ENCODE results near the gene GABRP. TPM values are rescaled to one million over a fixed set of nuclear protein-coding genes. Genes with fewer than 3 reads are reported as not detected.
"Not testable (repeated sequence)": the region's sequence is repeated elsewhere in the genome, so short reads cannot be mapped to it uniquely, and the experiment has no call there.

GABRP gene
- total and polyA plus RNA-seq, 5 experiments from 2014 or later: not detected

DNA sequence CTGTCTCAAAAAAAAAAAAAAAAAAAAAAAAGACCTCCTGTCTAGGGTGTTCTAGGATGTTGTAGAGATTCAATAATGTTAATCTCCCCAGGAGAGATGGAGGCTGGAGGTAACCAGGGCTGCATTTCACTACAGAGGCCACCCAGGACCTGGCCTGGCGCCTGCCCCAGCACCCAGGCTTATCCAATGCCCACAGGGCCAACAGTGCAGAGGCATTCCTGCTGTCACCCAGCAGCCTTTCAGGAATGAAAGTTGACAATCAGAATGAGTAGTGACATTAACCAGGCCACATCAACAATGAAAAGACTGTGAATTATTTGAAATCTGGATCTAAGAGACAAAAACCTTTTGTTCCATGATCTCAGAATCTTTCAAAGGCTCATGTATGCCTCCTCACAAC lies 36.2 kb upstream of the GABRP start:
- peaks cover 18 to 54% (median 31%) of the 10 kb centered on the region in 5 donors for H3K27me3 Mint-ChIP-seq
- no peak overlapping the region for H3K4me3 Mint-ChIP-seq
- no peaks in the 10 kb centered on the region for H3K9me3 Mint-ChIP-seq
- ATAC-seq: no peak
- no peaks in the 10 kb centered on the region for H3K36me3 Mint-ChIP-seq
- H3K27ac Mint-ChIP-seq: peak overlapping the region in 1 of 10 donors; percentile 43
- no peak for DNase-seq
- POLR2A ChIA-PET: no interaction called here
- H3K4me1 Mint-ChIP-seq: peaks cover 2 to 5% (median 3%) of the 10 kb centered on the region in 4 donors

DNA sequence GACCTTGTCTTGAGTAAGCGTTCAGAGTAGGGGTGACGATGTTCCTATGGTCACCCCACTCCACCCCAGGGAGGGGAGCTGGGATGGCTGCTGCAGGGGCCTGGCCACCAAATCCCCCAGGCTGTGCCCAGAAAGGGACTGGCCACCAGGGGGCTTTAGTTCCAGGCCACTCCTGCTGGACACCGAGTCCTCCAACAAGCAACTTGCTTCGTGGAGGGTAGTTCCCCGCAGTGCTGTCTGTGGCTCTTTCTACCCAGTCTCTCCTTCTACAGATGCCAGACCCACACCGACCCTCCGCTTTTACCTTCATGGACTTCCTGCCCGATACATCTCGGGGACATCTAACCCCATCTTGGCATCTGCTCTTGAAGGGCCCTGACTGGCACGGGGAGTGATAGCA lies 35.7 kb upstream of the GABRP start:
- ATAC-seq: no peak
- H3K27me3 Mint-ChIP-seq: peaks cover 18 to 54% (median 31%) of the 10 kb centered on the region in 5 donors

GRCh38 chr5:170748951-170749471 lies 34.5 kb upstream of the GABRP start:
- DNase-seq (no peak), ATAC-seq (no peak)
- Mint-ChIP-seq H3K4me3 (no peak overlapping the region), H3K4me1 (peaks cover 2 to 5% (median 3%) of the 10 kb centered on the region in 4 donors), H3K36me3 (no peaks in the 10 kb centered on the region), H3K27ac (no peak overlapping the region), H3K9me3 (no peaks in the 10 kb centered on the region), H3K27me3 (peaks cover 18 to 45% (median 23%) of the 10 kb centered on the region in 5 donors)
- POLR2A ChIA-PET: no interaction called here

More for the DNA sequence above, 35.7 kb upstream of the GABRP start:
- Mint-ChIP-seq H3K9me3 (no peaks in the 10 kb centered on the region), H3K4me3 (no peak overlapping the region), H3K36me3 (no peaks in the 10 kb centered on the region), H3K27ac (no peak overlapping the region), H3K4me1 (peaks cover 2 to 5% (median 3%) of the 10 kb centered on the region in 4 donors)
- no peak for DNase-seq
- POLR2A ChIA-PET: no interaction called here

- Mint-ChIP-seq H3K27ac (no peak overlapping the region), H3K9me3 (no peaks in the 10 kb centered on the region), H3K4me3 (no peak overlapping the region), H3K36me3 (no peaks in the 10 kb centered on the region), H3K4me1 (peaks cover 0 to 2% (median 0%) of the 10 kb centered on the region in 4 donors), H3K27me3 (peaks cover 19 to 45% (median 23%) of the 10 kb centered on the region in 5 donors)
- POLR2A ChIA-PET: no interaction called here
- DNase-seq (no peak), ATAC-seq (no peak)
Measured at GRCh38 chr5:170749911-170750431, 33.6 kb upstream of the GABRP start.

DNA sequence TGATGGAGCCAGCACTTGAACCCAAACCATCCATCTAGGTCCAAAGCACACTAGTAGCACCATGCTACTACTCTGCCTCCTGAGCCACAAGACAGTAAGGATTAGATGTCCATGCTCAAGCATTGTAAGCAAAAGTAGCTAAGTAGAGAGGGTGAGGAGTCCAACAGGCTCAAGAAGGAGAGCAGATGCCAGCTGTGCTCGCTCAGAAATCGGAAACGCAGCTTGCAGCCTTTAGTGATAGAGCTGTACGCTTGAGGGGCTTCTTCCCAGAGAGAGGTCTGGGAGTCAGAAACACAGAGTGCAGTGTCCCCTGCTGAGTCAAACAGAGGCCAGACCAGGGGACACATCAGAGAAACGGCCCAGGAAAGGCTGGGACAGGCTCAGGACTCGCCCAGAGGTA lies 32.7 kb upstream of the GABRP start:
- H3K9me3 Mint-ChIP-seq: no peaks in the 10 kb centered on the region
- no peak overlapping the region for H3K4me3 Mint-ChIP-seq
- no peaks in the 10 kb centered on the region for H3K4me1 Mint-ChIP-seq
- no peak for DNase-seq
- ATAC-seq: no peak
- H3K27me3 Mint-ChIP-seq: peaks cover 18 to 45% (median 20%) of the 10 kb centered on the region in 5 donors
- H3K36me3 Mint-ChIP-seq: no peaks in the 10 kb centered on the region
- no peak overlapping the region for H3K27ac Mint-ChIP-seq
- POLR2A ChIA-PET: no interaction called here

- Mint-ChIP-seq H3K27me3 (peaks cover 18 to 45% (median 20%) of the 10 kb centered on the region in 5 donors), H3K4me3 (no peak overlapping the region), H3K27ac (no peak overlapping the region), H3K9me3 (no peaks in the 10 kb centered on the region), H3K4me1 (no peaks in the 10 kb centered on the region), H3K36me3 (no peaks in the 10 kb centered on the region)
- POLR2A ChIA-PET: no interaction called here
- DNase-seq: no peak
- no peak for ATAC-seq
Measured at GRCh38 chr5:170751631-170752030, 31.9 kb upstream of the GABRP start.

GRCh38 chr5:170752257-170753215 lies 31.0 kb upstream of the GABRP start:
- Mint-ChIP-seq H3K27me3 (peaks cover 13 to 36% (median 20%) of the 10 kb centered on the region in 5 donors), H3K4me1 (no peaks in the 10 kb centered on the region), H3K27ac (no peak overlapping the region), H3K36me3 (no peaks in the 10 kb centered on the region), H3K4me3 (no peak overlapping the region), H3K9me3 (no peaks in the 10 kb centered on the region)
- ATAC-seq (no peak), DNase-seq (no peak)
- POLR2A ChIA-PET: no interaction called here

GRCh38 chr5:170753311-170753710 lies 30.2 kb upstream of the GABRP start:
- DNase-seq (no peak), ATAC-seq (no peak)
- Mint-ChIP-seq H3K27me3 (peaks cover 8 to 28% (median 18%) of the 10 kb centered on the region in 5 donors), H3K27ac (no peak overlapping the region), H3K4me1 (no peaks in the 10 kb centered on the region), H3K9me3 (no peaks in the 10 kb centered on the region), H3K36me3 (no peaks in the 10 kb centered on the region), H3K4me3 (no peak overlapping the region)
- POLR2A ChIA-PET: no interaction called here

DNA sequence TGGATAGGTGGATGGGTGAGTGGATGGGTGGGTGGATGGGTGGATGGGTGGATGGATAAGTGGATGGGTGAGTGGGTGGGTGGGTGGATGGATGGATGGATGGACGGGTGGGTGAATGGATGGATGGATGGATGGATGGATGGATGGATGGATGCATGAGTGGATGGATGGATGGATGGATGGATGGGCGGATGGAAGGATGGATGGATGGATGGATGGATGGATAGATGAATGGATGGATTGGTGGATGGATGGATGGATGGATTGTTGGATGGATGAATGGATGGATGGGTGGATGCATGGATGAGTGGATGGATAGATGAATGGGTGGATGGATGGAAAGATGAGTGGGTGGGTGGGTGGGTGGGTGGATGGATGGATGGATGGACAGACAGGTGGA lies 29.0 kb upstream of the GABRP start:
- DNase-seq, POLR2A ChIA-PET, H3K36me3 Mint-ChIP-seq, H3K4me3 Mint-ChIP-seq, H3K4me1 Mint-ChIP-seq, H3K27ac Mint-ChIP-seq, H3K9me3 Mint-ChIP-seq, ATAC-seq: not testable (repeated sequence)
- H3K27me3 Mint-ChIP-seq: peaks cover 2 to 21% (median 10%) of the 10 kb centered on the region in 5 donors

DNA sequence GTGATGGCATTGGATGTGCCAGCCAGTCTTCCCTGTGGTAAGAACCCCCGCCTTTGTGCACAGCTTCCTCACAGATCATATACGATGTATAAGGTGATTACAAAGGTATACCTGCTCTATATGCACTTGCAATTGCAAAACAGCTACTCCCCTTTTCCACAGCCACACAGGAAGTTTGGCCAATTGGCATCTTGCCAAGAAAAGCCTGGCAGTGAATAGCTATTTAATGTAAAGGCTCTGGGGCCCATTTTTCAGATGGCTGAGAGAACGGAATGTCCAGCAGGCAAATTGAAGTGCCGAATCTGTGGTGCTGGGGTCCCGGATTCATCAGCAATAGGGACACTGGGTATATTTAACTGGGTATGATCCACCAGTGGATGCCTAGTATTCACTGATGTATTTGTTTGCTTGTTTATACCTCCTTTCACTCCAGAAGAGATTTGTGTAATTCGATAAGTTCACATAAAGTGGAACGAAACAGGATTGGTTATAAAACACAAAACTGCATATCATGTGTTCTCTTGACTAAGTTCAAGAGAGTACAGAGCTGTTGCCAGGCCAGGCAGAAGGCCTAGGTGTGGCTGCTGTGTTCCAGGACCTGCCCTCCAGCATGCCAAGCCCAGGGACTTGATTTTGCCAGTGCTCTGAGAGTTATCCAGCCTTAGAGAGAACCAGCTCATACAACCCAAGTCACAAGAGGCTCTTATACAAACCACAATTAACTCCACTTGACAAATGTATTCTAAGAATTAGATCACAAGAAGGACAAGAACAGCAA lies 27.7 kb upstream of the GABRP start:
- POLR2A ChIA-PET: no interaction called here
- DNase-seq (no peak), ATAC-seq (no peak)
- H3K4me1 Mint-ChIP-seq: no peaks in the 10 kb centered on the region
- H3K27ac Mint-ChIP-seq: no peak overlapping the region
- no peaks in the 10 kb centered on the region for H3K36me3 Mint-ChIP-seq
- no peaks in the 10 kb centered on the region for H3K9me3 Mint-ChIP-seq
- peaks cover 1 to 18% (median 4%) of the 10 kb centered on the region in 5 donors for H3K27me3 Mint-ChIP-seq
- H3K4me3 Mint-ChIP-seq: no peak overlapping the region

- Mint-ChIP-seq H3K4me3 (peak overlapping the region in 1 of 10 donors; percentile 17), H3K4me1 (no peaks in the 10 kb centered on the region), H3K9me3 (no peaks in the 10 kb centered on the region), H3K27ac (no peak overlapping the region), H3K27me3 (peaks cover 1 to 21% (median 7%) of the 10 kb centered on the region in 5 donors), H3K36me3 (no peaks in the 10 kb centered on the region)
- no peak for ATAC-seq
- no peak for DNase-seq
- POLR2A ChIA-PET: no interaction called here
Measured at GRCh38 chr5:170756691-170757090, 26.8 kb upstream of the GABRP start.

DNA sequence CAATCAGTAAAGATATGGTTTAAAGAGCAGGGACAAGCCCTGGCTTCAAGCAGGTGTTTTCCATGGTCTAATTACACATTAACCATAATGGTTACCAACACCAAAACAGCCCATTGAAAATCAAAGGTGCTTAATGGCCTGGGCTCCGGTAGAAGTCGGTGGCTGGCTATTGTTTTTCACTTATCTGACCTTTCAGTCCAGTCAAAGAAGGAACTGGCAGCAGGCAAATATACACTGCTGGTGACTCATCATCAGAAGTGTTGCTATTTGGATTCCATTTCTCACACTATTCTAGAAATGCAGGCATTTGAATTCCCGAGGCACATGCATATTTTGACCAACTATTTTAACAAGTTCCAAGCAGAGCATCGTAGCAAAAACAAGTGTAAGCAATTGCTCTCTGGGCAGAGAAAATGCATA lies 26.3 kb upstream of the GABRP start:
- no peaks in the 10 kb centered on the region for H3K9me3 Mint-ChIP-seq
- peaks cover 1 to 21% (median 10%) of the 10 kb centered on the region in 5 donors for H3K27me3 Mint-ChIP-seq
- ATAC-seq: no peak

DNA sequence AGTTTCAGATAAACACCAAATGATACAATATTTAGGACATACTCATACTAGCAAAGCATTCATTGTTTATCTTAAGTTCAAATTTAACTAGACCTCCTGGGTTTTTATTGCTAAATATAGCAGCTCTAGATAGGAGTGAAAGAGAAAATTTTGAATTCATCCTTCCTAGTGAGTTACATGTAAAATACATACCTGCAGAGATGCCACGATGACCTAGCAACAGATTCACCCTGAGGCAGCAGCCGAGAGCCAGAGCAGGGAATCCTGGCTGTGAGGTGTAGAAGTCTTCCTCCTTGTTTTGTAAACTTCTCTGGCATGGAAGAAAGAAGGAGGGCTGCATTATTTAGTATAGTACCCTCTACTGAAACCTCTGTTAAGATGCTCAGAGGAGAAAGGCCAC lies 25.9 kb upstream of the GABRP start:
- Mint-ChIP-seq H3K27me3 (peaks cover 1 to 21% (median 10%) of the 10 kb centered on the region in 5 donors), H3K4me1 (no peaks in the 10 kb centered on the region), H3K4me3 (no peak overlapping the region), H3K27ac (no peak overlapping the region), H3K9me3 (no peaks in the 10 kb centered on the region), H3K36me3 (no peaks in the 10 kb centered on the region)
- no peak for DNase-seq
- POLR2A ChIA-PET: no interaction called here
- ATAC-seq: no peak

More for the DNA sequence above, 26.3 kb upstream of the GABRP start:
- Mint-ChIP-seq H3K4me1 (no peaks in the 10 kb centered on the region), H3K36me3 (no peaks in the 10 kb centered on the region), H3K4me3 (no peak overlapping the region), H3K27ac (no peak overlapping the region)
- POLR2A ChIA-PET: no interaction called here
- no peak for DNase-seq
